ENCODE data around the gene RHBDD1.
"Not testable (repeated sequence)": the region's sequence is repeated elsewhere in the genome, so short reads cannot be mapped to it uniquely, and the experiment has no call there.

RHBDD1 gene

DNA sequence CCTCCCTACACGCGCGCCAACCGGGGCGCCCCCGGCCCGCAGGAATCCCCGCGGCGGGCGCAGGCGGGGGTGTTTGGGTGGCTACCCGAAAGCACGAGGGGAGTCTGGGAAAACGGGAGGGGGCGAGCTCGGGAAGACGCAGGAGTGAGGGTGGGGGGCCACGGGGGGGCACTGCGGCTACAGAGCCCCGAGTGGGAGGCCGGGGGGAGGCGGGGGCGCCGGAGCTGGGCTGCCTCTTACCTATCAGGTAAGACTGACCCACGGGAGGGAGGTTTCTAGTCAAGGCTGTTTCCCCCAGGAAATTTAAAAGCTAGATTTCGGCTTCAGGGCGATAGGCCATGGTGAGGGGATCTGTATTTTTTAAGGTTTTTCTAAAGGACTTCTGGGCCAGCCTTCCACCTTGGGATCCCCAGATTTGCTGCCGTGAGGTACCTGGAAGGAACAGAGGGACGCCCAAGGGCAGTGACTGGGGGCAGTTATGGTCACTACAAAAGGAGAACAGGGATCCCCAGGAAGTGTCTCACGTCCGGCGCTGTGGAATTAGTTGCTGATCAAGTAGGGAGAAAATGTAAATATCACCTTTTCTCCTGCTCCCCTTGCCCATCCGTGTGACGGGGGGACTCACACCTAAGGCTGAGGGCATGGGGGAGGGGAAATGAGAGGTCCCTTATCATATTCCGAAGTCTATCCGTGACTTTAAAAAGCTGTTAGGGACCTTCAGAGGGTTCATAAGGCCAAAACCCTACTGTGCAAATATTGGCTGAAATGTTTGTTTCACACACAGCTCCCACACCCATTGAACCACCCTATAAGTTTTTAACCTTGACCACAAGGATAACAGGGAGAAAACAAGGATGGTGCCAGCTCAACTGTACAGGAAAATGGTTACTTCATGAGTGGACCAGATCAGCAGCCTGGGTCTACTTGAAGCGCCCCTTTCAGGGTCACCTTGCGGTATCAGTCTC is 35.6 kb upstream of the RHBDD1 start:
- no peak for DNase-seq (ENCODE audit: low read depth)

DNA sequence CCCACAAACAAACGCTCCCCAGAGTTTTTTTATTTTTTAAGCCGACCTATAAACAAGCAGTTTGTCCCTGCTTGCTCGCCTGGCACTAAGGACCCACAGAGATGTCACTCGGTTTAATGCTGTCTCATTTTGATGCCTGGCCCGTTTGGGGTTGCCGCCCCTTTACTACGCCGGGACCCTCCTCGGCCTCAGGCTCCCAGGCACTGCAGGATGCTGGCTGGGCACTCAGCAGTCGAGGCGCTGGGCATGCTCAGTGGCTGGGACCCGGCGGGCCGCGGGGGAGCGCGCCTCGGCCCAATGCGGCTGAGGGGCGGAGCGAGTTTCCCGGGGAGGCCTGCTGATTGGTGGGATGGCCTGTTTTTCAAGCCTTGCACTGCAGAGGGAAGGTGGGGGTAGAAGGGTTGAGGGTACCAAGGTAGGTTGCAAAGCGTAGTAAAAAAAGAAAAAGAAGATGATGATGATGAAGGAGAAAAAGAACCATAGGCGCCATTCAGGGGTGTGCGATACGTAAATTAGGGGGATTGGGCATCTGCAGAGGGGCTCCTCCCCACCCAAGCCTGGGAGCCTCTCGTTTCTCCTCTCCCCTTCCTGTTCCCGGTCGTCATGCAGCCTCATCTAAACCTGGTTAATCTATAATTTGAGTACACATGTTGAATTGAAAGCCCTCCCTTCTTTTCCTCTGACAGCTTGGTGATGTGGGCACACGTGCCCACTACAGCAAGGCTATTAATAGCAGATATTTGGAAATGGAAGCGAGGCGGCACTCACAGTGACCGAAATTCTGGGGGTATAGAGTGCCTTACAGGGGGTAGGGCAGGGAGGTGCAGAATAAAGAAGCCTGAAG is 34.7 kb upstream of the RHBDD1 start:
- peak; percentile 78 for DNase-seq (ENCODE audit: low read depth)

DNA sequence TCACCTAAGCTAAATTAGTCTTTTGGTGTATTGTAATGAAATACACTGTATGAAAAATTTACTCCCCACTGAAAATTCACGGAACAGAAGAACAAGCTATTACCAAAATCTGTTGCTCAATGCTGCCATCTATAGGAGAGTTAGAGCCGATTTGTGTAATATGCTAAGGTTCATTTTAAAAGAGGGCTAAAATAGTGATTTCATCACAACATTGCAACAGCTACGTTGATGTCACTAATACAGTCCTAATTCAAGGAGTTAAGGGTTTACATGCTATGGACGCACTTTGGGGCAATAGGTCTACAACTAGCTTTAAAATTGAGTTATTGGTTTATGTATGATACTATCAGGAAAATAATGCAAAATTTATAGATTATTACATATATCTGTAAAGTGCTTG is 33.3 kb upstream of the RHBDD1 start:
- no peak for DNase-seq (ENCODE audit: low read depth)

DNA sequence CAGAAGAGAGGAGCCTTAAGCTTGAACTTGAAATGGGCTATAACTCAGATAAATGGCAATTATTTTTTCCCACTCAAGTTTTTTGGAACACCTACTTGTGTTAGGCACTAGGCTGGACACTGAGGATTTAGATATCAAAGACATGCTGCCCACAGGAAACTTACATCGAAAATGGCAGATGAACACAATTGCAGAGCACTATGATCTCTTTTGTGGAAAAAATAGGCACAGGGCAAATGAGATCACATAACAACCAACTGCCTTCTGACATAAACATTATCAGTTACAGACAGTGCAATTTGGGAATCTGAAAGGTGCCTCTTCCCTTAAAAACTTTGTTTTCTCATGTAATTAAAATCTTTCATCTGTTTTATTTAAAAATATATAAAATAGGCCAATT is 32.4 kb upstream of the RHBDD1 start:
- no peak for DNase-seq (ENCODE audit: low read depth)

DNA sequence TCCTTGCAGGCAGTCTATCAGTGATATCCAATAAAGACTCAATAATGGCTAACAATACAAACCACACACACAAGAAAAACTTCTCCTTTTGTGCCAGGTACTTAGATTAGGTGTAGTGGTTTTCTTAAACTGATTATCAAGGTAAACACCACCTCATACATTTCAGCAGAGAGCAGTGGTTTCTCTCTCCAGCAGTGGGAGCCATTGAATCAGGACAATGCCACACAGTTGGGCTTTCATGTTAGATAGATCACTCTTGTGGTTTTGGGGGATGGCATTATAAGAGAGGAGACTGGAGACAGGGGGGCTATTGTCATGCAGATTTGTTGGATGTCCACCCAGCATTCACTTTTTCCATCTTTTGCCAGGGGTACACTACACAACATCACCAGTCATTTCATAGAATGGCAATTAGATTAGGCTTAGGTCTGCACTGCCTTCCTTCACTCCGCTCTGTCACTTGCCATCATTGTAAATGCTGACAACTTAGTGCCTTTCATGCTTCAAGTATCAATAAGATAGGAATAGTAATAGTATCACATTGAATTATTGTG is 22.6 kb upstream of the RHBDD1 start:
- no peak for DNase-seq (ENCODE audit: low read depth)

DNA sequence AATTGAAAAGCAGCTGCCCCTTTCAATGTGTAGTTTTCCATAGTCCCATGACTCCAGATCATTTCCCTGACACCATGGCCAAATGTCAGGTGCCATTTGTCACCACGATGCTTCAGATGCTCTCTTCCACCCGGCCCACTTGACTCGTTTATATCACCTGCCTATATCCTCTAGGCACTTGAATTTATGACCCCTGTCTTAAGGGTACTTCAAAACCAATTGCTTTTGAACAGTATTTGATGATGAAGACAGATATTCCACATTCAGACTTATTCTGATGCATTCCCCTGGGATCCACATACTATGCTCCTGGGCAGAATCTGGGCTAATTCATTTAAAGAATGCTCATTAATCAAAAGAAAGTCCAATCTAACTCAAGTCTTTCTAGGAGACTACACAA is 16.9 kb upstream of the RHBDD1 start:
- no peak for DNase-seq (ENCODE audit: low read depth)

DNA sequence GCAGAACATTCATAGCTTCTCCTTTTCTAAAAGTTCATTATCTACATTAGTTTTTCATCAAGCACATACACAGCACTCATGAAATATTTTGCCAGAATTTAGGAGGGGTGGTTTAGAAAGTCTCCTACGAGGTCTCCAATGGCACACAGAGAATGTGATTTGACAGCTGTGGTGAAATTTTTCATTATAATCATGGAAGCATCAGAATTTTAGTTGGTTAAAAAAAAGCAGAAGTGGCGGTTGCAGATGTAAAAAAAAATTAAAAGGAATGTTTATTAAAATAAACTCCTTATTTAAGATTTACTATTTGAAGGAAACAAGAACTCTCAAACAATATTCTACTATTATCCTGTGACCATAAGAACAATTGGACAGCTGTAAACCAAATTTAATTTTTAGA is 10.8 kb upstream of the RHBDD1 start:
- no peak for DNase-seq (ENCODE audit: low read depth)

DNA sequence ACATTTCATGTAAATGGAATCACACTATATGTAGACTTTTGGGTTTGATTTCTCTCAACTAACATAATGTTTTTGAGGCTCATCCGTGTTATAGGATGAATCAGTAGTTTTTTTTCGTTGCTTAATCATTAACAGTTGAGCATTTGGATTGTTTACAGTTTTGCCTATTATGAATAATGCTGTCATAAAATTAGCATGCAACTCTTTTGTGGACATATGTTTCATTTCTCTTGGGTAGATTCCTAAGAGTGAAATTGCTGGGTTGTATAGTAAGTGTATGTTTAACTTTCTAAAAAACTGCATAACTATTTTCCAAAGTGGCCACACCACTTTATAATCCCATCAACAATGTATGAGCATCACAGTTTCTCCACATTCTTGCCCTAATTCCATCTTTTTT is 7.7 kb upstream of the RHBDD1 start:
- no peak for DNase-seq (ENCODE audit: low read depth)

DNA sequence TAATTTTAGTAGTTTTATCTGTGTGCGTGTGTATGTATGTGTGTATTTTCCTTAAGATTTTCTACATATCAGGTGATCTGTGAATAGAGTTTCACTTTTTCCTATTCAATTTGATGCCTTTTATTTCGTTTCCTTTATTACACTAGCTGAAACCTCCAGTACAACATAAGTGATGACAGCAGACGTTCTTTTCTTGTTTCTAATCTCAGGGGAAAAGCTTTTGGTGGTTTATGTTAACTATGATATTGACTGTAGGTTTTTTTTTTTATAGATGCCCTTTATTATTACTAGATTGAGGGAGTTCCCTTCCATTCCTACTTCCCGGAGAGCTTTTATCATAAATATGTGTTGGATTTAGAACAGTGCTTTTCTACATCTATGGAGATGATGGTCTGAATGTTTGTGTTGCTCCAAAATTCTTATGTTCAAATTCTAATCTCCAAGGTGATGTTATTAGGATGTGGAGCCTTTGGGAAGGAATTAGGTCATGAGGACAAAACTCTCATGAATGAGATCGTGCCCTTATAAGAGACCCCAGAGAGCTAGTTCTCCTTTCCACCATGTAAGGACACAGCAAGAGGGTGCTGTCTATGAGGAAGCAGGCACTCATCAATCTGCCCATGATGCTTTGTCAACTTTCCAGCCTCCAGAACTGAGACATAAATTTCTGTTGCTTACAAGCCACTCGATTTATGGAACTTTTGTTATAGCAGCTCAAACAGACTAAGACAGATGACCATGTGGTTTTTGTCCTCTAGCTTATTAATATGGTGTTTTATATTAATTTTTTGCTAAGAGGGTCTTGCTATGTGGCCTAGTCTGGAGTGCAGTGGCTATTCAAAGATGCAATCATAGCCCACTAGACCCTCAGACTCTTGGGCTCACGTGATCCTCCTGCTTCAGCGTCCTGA is 5.9 kb upstream of the RHBDD1 start:
- DNase-seq (ENCODE audit: low read depth), result no peak

DNA sequence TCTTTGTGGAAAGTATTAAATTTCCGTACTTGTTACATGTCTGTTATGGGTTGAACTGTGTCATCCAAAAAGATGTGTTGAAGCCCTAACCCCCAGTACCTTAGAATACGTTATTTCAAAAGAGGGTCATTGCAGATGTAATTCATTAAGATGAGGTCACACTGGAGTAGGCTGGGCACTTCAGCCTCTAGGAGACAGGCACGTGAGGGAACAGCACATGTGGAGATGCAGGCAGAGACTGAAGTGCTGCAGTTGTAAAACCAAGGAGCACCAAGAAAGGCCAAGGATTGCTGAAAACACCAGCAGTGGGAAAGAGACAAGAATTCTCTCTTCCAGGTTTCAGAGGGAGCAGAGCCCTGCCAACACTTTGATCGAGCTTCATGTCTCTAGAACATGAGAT is 4.6 kb upstream of the RHBDD1 start:
- no peak for DNase-seq (ENCODE audit: low read depth)

DNA sequence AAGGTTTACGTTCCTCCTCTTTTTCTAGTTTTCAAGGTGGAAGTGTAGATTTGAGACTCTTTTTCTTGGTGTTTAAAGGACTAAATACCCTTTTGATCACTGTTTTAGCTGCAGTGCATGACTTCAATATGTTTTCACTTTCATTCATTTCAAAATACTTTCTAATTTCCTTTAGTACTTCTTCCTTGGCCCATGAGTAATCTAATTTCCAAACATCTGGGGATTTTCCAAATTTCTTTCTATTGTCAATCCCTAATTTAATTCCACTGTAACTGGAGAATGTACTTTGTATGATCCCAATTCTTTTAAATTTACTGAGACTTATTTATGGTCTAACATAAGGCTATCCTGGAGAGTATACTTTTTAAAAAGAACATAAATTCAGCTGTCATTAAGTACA is 3.8 kb upstream of the RHBDD1 start:
- no peak for DNase-seq (ENCODE audit: low read depth)

DNA sequence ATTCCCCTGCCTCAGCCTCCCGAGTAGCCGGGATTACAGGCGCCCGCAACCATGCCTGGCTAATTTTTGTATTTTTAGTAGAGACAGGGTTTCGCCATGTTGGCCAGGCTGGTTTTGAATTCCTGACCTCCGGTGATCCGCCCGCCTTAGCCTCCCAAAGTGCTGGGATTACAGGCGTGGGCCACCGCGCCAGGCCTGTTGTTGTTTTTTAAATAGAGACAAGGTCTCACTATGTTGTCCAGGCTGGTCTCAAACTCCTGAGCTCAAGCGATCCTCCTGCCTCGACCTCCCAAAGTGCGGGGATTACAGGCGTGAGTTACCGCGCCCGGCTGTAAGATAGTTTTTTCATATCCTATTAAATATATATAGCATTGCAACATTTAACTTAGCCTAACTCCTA is 974 bp upstream of the RHBDD1 start:
- DNase-seq (ENCODE audit: low read depth), result not testable (repeated sequence)

DNA sequence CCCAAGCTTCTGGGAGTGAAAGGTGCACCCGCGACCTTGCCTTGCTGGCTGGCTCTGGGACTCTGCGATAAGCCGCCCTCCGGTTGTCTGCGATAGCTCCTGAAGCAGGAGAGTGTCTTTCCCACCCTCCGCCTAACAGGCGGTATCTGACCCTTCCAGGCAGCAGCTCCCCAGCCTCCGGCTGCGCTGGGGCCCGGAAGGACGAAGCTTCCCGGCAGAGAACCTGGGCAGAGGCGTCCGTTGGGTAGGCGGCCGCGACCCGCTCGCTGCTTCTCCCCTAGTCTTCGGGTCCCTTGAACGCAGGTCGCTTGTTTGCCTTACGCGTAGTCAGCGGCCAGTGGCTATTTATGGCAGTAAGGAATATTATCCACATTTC is 446 bp upstream of the RHBDD1 start:
- no peak for DNase-seq (ENCODE audit: low read depth)

DNA sequence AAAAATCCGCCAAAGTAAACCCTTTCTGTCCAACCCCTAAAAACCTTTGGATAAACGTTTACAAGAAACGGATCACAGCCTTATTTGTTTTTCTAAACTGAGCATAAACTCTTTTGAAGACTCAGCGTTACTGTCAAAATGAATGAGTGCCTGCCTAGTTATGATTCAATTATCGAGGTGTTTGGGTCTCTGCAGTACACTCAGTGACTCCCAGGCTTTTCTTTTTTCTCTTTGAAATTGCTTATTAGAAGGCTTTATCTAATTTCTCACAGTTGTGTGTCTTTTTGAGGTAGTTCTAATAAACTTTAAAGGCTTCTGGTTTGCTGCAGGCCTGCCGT is 663 bp downstream of the RHBDD1 start:
- no peak for DNase-seq (ENCODE audit: low read depth)

DNA sequence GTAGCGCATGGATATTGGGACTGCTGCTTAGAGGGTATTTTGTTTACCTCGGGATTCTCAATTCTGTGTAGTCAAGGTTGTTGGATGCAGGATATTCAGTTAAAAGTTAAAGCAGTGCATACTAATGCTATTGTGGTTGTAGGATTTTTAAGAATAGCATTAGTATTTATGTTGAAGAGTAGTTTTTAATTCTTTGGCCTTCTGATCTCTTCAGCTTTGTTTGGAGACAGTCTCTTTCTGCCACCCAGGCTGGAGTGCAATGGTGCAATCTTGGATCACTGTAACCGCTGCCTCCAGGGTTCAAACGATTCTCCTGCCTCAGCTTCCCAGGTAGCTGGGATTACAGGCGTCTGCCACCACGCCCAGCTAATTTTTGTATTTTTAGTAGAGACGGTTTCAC is 1.5 kb downstream of the RHBDD1 start:
- DNase-seq (ENCODE audit: low read depth), result no peak

DNA sequence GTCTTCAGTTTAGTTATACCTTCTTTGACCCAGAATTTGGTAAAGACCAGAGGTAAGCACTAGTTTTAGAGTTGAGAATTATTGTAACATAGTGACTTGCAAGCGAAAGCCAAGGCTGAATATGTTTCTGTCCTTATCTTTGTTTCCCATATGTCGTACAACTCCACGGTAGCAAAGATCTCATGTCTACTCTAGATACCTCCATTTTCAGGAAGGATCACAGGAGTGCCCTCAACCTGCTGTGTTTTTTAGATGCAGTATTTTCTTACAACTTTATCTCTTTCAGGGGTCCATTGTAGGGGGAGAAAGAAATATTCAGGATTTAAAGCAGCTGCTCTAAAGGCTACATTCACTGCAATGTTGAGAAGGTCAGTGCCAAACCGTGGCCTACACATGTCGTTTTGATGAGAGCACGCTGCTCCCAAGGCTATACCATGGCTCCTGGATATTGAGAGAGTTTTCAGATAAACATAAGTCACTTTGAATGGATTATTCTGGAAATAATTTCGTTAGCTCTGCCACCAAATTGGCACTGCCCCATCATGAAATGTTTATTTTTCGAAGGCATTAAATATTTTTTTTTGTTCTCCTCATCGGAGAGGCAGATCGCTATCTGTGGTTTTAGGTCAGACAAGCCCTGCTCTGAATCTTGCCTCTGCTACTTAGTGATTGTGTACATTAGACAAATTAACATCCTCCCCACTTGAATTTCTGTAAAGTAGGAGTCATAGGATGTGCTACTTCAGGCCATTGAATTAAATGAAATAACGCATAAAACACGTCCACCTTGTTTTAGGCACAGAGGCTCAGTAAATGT is 2.1 kb downstream of the RHBDD1 start:
- DNase-seq (ENCODE audit: low read depth), result no peak

DNA sequence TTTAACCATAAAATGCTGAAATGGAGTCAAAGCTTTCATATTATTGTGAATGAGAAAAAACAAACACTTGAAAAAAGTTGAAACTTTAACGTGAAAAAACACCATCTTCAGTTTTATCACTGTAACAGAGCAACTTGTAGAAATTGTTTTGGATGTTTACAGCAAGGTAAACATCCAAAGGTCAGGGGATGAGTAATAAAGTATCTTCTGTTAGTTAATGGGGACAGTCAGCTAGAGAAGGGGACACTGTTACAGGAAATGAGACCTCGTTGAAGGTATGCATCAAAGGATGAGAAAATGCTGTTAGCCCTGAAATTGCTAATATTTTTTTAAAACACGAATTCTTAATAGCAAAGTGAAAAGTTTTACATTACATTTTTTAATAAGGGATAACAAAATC is 2.9 kb downstream of the RHBDD1 start:
- DNase-seq (ENCODE audit: low read depth), result no peak

DNA sequence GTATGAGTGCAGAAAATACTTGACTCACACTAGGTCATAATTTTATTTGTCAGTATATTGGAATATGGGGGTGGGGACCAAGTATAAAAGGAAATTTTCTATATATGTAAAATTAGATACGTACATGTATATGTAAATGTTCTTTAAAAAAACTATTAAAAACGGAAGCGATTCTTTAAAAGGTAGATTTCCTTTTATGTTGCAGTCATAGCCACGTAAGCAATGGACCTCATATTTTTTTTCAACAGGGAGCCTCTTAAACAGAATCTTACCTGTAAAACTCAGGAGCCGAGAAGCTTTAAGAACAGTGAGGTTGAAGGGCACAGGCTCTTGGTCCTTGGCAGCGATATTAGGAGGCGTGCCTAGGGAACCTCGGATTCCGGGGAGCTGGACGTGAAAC is 3.3 kb downstream of the RHBDD1 start:
- DNase-seq (ENCODE audit: low read depth), result no peak

DNA sequence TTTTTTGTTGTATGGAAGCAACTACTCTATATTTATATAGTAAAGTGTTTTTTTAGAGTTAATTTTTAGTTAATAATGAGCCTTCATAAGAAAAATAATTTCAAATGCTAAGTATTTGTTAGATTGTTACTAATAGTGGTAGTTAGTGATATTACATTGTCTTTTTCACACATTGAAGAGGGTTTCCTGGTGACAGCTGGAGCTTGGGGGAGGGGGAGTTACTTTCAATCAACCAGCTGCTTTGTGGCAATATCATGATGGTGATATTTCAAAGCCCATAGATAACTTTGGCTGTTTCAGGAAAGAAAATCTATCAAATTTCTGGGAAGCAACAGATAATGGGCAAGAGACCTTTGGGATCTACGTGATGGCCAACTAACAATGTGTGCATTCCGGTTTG is 4.1 kb downstream of the RHBDD1 start:
- DNase-seq (ENCODE audit: low read depth), result no peak

DNA sequence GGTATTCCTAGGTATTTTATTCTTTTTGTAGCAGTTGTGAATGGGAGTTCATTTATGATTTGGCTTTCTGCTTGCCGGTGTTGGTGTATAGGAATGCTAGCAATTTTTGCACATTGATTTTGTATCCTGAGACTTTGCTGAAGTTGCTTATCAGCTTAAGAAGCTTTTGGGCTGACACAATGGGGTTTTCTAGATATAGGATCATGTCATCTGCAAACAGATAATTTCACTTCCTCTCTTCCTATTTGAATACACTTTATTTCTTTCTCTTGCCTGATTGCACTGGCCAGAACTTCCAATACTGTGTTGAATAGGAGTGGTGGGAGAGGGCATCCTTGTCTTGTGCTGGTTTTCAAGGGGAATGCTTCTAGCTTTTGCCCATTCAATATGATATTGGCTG is 7.1 kb downstream of the RHBDD1 start:
- DNase-seq (ENCODE audit: low read depth), result not testable (repeated sequence)
